Measurements from ENCODE around the gene MAP2K3.
"Not testable (repeated sequence)": the region's sequence is repeated elsewhere in the genome, so short reads cannot be mapped to it uniquely, and the experiment has no call there.

GRCh38 chr17:21327921-21328320 lies 43.4 kb downstream of the MAP2K3 start:
- not testable (repeated sequence) for TF ChIP-seq CTCF, POLR2A (IDR thresholded peaks at IDR 0.05)

Measured in lower leg skin (tissue), 3 donors.